A673 (cell line): ENCODE results near the gene CMTM8.

Experiments
- CTCF ChIP-seq: fragments of 300-800, 200-600 bp; sonication (generic); conservative IDR thresholded peaks from 2 replicates; pipeline ENCODE4 v1.5.1; 2017; ENCODE audit warnings: low read depth, mild to moderate bottlenecking, antibody characterized with exemption, low read length, moderate library complexity, mixed read lengths
- EZH2 ChIP-seq: fragments of 200-600 bp; sonication (generic); IDR thresholded peaks from 2 replicates; pipeline ENCODE4 v1.6.1; 2017; ENCODE audit warnings: borderline replicate concordance, low read depth, mild to moderate bottlenecking, mixed read lengths, antibody characterized with exemption, low read length; ENCODE audit not compliant: poor library complexity, severe bottlenecking

- TF ChIP-seq CTCF = no peak
- no peak for TF ChIP-seq EZH2
Measured at GRCh38 chr3:32236377-32236776, 2.1 kb upstream of the CMTM8 start.
